ENCODE results near the gene TSHZ2. TPM values are rescaled to one million over a fixed set of nuclear protein-coding genes. Genes with fewer than 3 reads are reported as not detected.

TSHZ2 gene
- total RNA-seq, 1 donor from 2014 or later, result 1.2 TPM

- Histone ChIP-seq H3K9ac (ENCODE audit: low read length) (no peak overlapping the region), H3K4me2 (ENCODE audit: low read length) (no peak overlapping the region), H3K4me3 (ENCODE audit: insufficient read depth, low read depth, low read length) (no peak overlapping the region), H2AFZ (ENCODE audit: low read depth, low read length) (no peak overlapping the region), H3K36me3 (ENCODE audit: insufficient read depth, low read length) (no peaks in the 10 kb centered on the region), H3K4me1 (ENCODE audit: insufficient read depth, low read length) (no peaks in the 10 kb centered on the region), H4K20me1 (ENCODE audit: insufficient read depth, low read length) (no peaks in the 10 kb centered on the region), H3K27me3 (ENCODE audit: insufficient read depth, low read length) (no peaks in the 10 kb centered on the region), H3K9me3 (ENCODE audit: insufficient read depth, low read depth, low read length) (no peaks in the 10 kb centered on the region), H3K27ac (ENCODE audit: low read depth, low read length) (no peak overlapping the region), H3K79me2 (ENCODE audit: insufficient read depth, low read length) (no peaks in the 10 kb centered on the region)
- peaks cover 3% of the 10 kb centered on the region for H3K9me3 Mint-ChIP-seq (ENCODE audit: unreplicated experiment)
- no peak for DNase-seq (ENCODE audit: low read depth)
- FAIRE-seq, result no peak
- no peak overlapping the region for H3K27ac Mint-ChIP-seq (ENCODE audit: unreplicated experiment)
- no peaks in the 10 kb centered on the region for H3K4me1 Mint-ChIP-seq (ENCODE audit: low read depth, unreplicated experiment)
- TF ChIP-seq CTCF (IDR thresholded peaks at IDR 0.05; ENCODE audit: insufficient read depth, low read depth, low read length), result no peak
- no peak for TF ChIP-seq EZH2 (IDR thresholded peaks at IDR 0.05; ENCODE audit: insufficient read depth, low read length)
- no peaks in the 10 kb centered on the region for H3K36me3 Mint-ChIP-seq (ENCODE audit: low read depth, unreplicated experiment)
- no peak overlapping the region for H3K4me3 Mint-ChIP-seq (ENCODE audit: unreplicated experiment)
- peaks cover 7% of the 10 kb centered on the region for H3K27me3 Mint-ChIP-seq (ENCODE audit: low read depth, unreplicated experiment)
These were observed 9.0 kb upstream of the TSHZ2 start for GRCh38 chr20:52963131-52963530.

GRCh38 chr20:52964131-52964530 is 8.0 kb upstream of the TSHZ2 start:
- Histone ChIP-seq H3K4me3 (ENCODE audit: insufficient read depth, low read depth, low read length) (no peak overlapping the region), H3K27ac (ENCODE audit: low read depth, low read length) (no peak overlapping the region), H4K20me1 (ENCODE audit: insufficient read depth, low read length) (no peaks in the 10 kb centered on the region), H3K36me3 (ENCODE audit: insufficient read depth, low read length) (no peaks in the 10 kb centered on the region), H3K9ac (ENCODE audit: low read length) (no peak overlapping the region), H3K9me3 (ENCODE audit: insufficient read depth, low read depth, low read length) (no peaks in the 10 kb centered on the region), H3K27me3 (ENCODE audit: insufficient read depth, low read length) (no peaks in the 10 kb centered on the region), H2AFZ (ENCODE audit: low read depth, low read length) (no peak overlapping the region), H3K4me1 (ENCODE audit: insufficient read depth, low read length) (no peaks in the 10 kb centered on the region), H3K79me2 (ENCODE audit: insufficient read depth, low read length) (no peaks in the 10 kb centered on the region), H3K4me2 (ENCODE audit: low read length) (no peak overlapping the region)
- no peak overlapping the region for H3K27ac Mint-ChIP-seq (ENCODE audit: unreplicated experiment)
- no peak overlapping the region for H3K4me3 Mint-ChIP-seq (ENCODE audit: unreplicated experiment)
- TF ChIP-seq EZH2 (IDR thresholded peaks at IDR 0.05; ENCODE audit: insufficient read depth, low read length) (no peak), CTCF (IDR thresholded peaks at IDR 0.05; ENCODE audit: insufficient read depth, low read depth, low read length) (no peak)
- H3K9me3 Mint-ChIP-seq (ENCODE audit: unreplicated experiment), result peaks cover 3% of the 10 kb centered on the region
- H3K36me3 Mint-ChIP-seq (ENCODE audit: low read depth, unreplicated experiment), result no peaks in the 10 kb centered on the region
- no peak for FAIRE-seq
- no peak for DNase-seq (ENCODE audit: low read depth)
- H3K4me1 Mint-ChIP-seq (ENCODE audit: low read depth, unreplicated experiment), result no peaks in the 10 kb centered on the region
- peaks cover 8% of the 10 kb centered on the region for H3K27me3 Mint-ChIP-seq (ENCODE audit: low read depth, unreplicated experiment)

- no peak overlapping the region for H3K4me3 ChIP-seq (ENCODE audit: insufficient read depth, low read depth, low read length)
These were observed 6.8 kb upstream of the TSHZ2 start for GRCh38 chr20:52965380-52965779.

More at GRCh38 chr20:52965380-52965779, 6.8 kb upstream of the TSHZ2 start:
- no peak overlapping the region for H3K4me3 Mint-ChIP-seq (ENCODE audit: unreplicated experiment)
- FAIRE-seq (no peak), DNase-seq (ENCODE audit: low read depth) (no peak)
- Histone ChIP-seq H3K9ac (ENCODE audit: low read length) (no peak overlapping the region), H3K27me3 (ENCODE audit: insufficient read depth, low read length) (no peaks in the 10 kb centered on the region), H3K4me1 (ENCODE audit: insufficient read depth, low read length) (no peaks in the 10 kb centered on the region), H3K79me2 (ENCODE audit: insufficient read depth, low read length) (no peaks in the 10 kb centered on the region), H4K20me1 (ENCODE audit: insufficient read depth, low read length) (no peaks in the 10 kb centered on the region), H3K36me3 (ENCODE audit: insufficient read depth, low read length) (no peaks in the 10 kb centered on the region), H3K27ac (ENCODE audit: low read depth, low read length) (no peak overlapping the region), H3K4me2 (ENCODE audit: low read length) (no peak overlapping the region), H2AFZ (ENCODE audit: low read depth, low read length) (no peak overlapping the region), H3K9me3 (ENCODE audit: insufficient read depth, low read depth, low read length) (no peaks in the 10 kb centered on the region)
- TF ChIP-seq EZH2 (IDR thresholded peaks at IDR 0.05; ENCODE audit: insufficient read depth, low read length) (no peak), CTCF (IDR thresholded peaks at IDR 0.05; ENCODE audit: insufficient read depth, low read depth, low read length) (no peak)
- no peak overlapping the region for H3K27ac Mint-ChIP-seq (ENCODE audit: unreplicated experiment)
- H3K36me3 Mint-ChIP-seq (ENCODE audit: low read depth, unreplicated experiment), result no peaks in the 10 kb centered on the region
- H3K27me3 Mint-ChIP-seq (ENCODE audit: low read depth, unreplicated experiment), result peaks cover 8% of the 10 kb centered on the region
- H3K4me1 Mint-ChIP-seq (ENCODE audit: low read depth, unreplicated experiment), result no peaks in the 10 kb centered on the region
- H3K9me3 Mint-ChIP-seq (ENCODE audit: unreplicated experiment), result peaks cover 3% of the 10 kb centered on the region

Data from astrocyte (in vitro differentiated cells and primary cell).